Stimulated activated naive CD8-positive, alpha-beta T cell treated with anti-CD3 and anti-CD28 coated beads, Interleukin-15, Interleukin-2, amounts not matched to agents 100 ng/mL and 50 ng/mL, for 24 hours (primary cell): ENCODE measurements around the gene IL17RC.
A peak's percentile ranks its signal among the peaks of the same experiment; 100 is the strongest.
"Not testable (repeated sequence)": the region's sequence is repeated elsewhere in the genome, so short reads cannot be mapped to it uniquely, and the experiment has no call there.

Experiments
- H3K27ac Mint-ChIP-seq: one replicate; pipeline ENCODE4 v1.8.0; 2021; ENCODE audit warnings: mild to moderate bottlenecking, mixed read lengths
- H3K27me3 Mint-ChIP-seq: one replicate; pipeline ENCODE4 v1.8.0; 2021; ENCODE audit warnings: mixed read lengths
- H3K36me3 Mint-ChIP-seq: one replicate; pipeline ENCODE4 v1.8.0; 2021; ENCODE audit warnings: low read depth, mixed read lengths
- H3K4me1 Mint-ChIP-seq: one replicate; pipeline ENCODE4 v1.8.0; 2021; ENCODE audit warnings: low read depth, mixed read lengths
- H3K4me3 Mint-ChIP-seq: one replicate; pipeline ENCODE4 v1.8.0; 2021; ENCODE audit warnings: mild to moderate bottlenecking, mixed read lengths
- H3K9me3 Mint-ChIP-seq: one replicate; pipeline ENCODE4 v1.8.0; 2021; ENCODE audit warnings: mixed read lengths

IL17RC gene

GRCh38 chr3:9917820-9918219 lies 922 bp downstream of the IL17RC start:
- Mint-ChIP-seq H3K36me3 (no peaks in the 10 kb centered on the region), H3K9me3 (no peaks in the 10 kb centered on the region), H3K4me3 (no peak overlapping the region), H3K4me1 (peaks cover 14% of the 10 kb centered on the region), H3K27me3 (peaks cover 4% of the 10 kb centered on the region), H3K27ac (no peak overlapping the region)

DNA sequence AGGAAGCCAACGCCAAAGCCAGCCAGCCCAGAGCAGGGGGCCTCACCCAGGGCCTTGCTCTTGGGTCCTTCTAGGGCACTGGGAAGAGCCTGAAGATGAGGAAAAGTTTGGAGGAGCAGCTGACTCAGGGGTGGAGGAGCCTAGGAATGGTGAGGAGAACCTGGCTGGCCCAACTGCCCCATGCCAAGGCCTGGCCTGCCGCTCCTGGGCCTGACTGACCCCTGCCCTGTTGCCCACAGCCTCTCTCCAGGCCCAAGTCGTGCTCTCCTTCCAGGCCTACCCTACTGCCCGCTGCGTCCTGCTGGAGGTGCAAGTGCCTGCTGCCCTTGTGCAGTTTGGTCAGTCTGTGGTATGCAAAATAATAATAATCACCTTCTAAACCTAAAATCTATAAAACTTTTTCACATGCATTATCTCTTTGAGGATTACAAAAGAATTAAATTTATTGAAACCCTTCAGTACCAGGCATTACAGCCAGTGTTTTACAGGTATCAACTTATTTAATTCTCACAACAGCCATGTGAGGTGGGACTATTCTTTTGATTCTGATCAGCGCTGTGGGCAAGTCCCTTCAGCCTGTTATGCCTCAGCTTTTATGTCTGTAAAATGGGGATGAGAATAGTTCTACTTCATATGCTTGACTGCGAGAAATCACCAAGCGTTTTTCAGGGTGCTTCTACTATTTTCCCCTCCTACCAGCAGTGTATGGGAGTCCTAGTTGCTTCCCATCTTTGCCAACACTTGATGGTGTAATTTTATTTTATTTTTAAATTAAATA lies 1.6 kb downstream of the IL17RC start:
- Mint-ChIP-seq H3K4me3 (no peak overlapping the region), H3K27ac (no peak overlapping the region), H3K9me3 (no peaks in the 10 kb centered on the region), H3K27me3 (peaks cover 4% of the 10 kb centered on the region), H3K4me1 (peaks cover 13% of the 10 kb centered on the region), H3K36me3 (no peaks in the 10 kb centered on the region)

GRCh38 chr3:9928158-9928557 lies 11.3 kb downstream of the IL17RC start:
- Mint-ChIP-seq H3K4me3 (no peak overlapping the region), H3K4me1 (peaks cover 16% of the 10 kb centered on the region), H3K27ac (no peak overlapping the region), H3K36me3 (no peaks in the 10 kb centered on the region), H3K9me3 (no peaks in the 10 kb centered on the region), H3K27me3 (no peaks in the 10 kb centered on the region)

DNA sequence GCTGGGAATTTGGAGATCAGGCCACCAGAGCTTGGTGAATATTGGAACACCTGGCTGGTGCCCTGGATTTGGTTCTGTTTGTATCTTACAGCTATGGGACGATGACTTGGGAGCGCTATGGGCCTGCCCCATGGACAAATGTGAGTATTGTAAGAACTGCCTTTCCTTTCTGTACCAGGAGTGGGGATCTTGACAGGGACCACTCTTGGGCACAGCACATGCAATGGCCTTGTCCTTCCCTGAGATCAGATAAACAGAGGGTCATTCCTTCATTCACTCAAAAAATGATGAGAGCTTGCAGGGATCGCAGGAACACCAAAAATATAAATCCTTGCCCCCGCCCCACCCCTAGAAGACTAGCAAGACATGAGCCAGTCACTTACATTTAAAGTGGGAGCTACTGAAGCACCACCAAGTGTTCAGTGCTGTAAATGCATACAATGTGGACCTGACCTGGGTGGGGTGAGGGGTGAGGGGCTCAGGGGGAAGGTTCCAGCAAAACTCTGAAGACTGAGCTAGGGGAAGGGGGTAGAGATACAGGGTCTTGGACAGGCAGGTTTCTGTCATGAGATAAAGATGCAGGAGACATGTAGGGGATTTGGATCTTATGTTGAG lies 14.0 kb downstream of the IL17RC start:
- no peaks in the 10 kb centered on the region for H3K27me3 Mint-ChIP-seq
- peaks cover 41% of the 10 kb centered on the region for H3K4me1 Mint-ChIP-seq
- no peak overlapping the region for H3K27ac Mint-ChIP-seq
- no peak overlapping the region for H3K4me3 Mint-ChIP-seq
- no peaks in the 10 kb centered on the region for H3K9me3 Mint-ChIP-seq
- peaks cover 11% of the 10 kb centered on the region for H3K36me3 Mint-ChIP-seq

DNA sequence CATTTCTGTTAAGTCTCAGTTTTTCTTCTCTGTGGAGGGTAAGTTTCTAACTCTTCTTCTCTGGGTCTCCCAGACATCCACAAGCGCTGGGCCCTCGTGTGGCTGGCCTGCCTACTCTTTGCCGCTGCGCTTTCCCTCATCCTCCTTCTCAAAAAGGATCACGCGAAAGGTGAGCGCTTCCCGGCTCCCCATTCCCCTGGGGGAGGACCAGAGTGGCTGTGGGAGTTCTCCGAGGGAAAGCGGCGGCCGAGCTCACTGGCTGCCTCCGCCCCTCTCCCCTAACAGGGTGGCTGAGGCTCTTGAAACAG lies 15.6 kb downstream of the IL17RC start:
- Mint-ChIP-seq H3K4me3 (peak overlapping the region; percentile 96), H3K27ac (peak overlapping the region; percentile 94), H3K4me1 (peaks cover 41% of the 10 kb centered on the region), H3K27me3 (no peaks in the 10 kb centered on the region), H3K36me3 (peaks cover 21% of the 10 kb centered on the region), H3K9me3 (no peaks in the 10 kb centered on the region)

GRCh38 chr3:9932843-9933560 lies 16.1 kb downstream of the IL17RC start:
- Mint-ChIP-seq H3K9me3 (no peaks in the 10 kb centered on the region), H3K36me3 (peaks cover 21% of the 10 kb centered on the region), H3K27ac (peak overlapping the region; percentile 94), H3K4me1 (peaks cover 41% of the 10 kb centered on the region), H3K27me3 (no peaks in the 10 kb centered on the region), H3K4me3 (peak overlapping the region; percentile 96)

DNA sequence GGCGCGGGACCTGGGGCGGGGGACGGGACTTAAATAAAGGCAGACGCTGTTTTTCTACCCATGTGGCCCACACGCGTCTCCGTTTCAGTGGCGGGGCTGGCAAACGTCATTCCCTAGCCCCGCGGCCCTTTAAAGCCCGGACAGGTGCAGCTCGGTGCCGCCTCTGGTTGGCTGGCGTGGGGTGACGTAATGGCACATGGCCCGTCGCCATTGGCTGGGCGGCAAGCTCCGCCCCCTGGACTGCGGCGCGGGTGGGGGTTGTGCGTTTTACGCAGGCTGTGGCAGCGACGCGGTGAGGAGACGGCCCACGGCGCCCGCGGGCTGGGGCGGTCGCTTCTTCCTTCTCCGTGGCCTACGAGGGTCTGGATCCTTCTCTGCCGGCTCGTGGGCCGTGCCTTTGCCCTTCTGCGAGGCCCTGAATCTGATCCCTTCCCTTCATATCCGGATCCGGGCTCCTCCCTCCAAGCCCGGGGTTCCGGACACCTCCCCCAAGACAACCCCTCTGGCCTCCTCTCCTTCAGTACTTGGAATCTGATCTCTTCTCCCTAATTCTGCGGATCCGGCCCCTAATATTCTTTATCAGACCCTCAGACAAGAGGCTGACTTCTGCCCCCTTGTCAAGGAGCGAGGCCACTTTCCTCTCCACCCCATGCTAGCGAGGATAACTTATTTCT lies 16.8 kb downstream of the IL17RC start, which contains the start of gene CRELD1:
CRELD1 (plus strand) TSS at position 274 of the 674 bp plus-strand sequence. CDS start 605 bp downstream, outside the sequence.
- H3K27me3 Mint-ChIP-seq = no peaks in the 10 kb centered on the region
- no peaks in the 10 kb centered on the region for H3K9me3 Mint-ChIP-seq
- H3K36me3 Mint-ChIP-seq = peaks cover 21% of the 10 kb centered on the region
- peak within 1 kb of the TSS; percentile 94 for H3K27ac Mint-ChIP-seq
- H3K4me3 Mint-ChIP-seq = peak within 1 kb of the TSS; percentile 96
- peaks cover 41% of the 10 kb centered on the region for H3K4me1 Mint-ChIP-seq

DNA sequence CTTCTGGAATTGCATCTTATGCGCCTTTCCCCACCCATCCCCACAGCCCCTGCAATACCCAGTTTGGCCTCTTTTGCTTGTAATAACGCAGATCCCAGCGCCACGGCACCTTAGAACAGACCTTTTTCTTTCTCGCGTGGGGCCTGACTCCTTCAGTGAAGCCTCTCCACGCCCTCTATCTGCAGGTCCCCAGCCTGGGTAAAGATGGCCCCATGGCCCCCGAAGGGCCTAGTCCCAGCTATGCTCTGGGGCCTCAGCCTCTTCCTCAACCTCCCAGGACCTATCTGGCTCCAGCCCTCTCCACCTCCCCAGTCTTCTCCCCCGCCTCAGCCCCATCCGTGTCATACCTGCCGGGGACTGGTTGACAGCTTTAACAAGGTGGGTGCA lies 17.3 kb downstream of the IL17RC start:
- Mint-ChIP-seq H3K4me3 (peak overlapping the region; percentile 96), H3K9me3 (no peaks in the 10 kb centered on the region), H3K27ac (peak overlapping the region; percentile 94), H3K27me3 (no peaks in the 10 kb centered on the region), H3K36me3 (peaks cover 21% of the 10 kb centered on the region), H3K4me1 (peaks cover 41% of the 10 kb centered on the region)

DNA sequence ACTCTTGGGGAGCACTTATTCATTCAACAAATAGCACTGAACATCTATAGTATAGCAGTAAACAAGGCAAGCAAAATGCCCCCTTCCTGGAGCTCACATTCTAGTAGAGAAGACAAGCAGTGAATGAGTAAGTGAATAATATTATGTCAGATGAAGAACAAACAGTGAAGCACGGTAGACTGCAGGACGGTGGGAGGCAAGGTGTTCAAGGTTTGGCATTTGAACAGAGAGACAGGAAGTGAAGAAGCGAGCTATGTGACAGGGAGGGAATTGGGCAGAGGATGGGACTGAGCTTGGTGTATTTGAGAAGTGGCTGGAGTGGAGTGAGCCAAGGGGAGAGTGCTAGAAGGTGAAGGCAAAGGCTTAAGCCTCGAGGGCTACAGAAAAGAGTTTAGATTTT lies 18.1 kb downstream of the IL17RC start:
- Mint-ChIP-seq H3K4me1 (peaks cover 41% of the 10 kb centered on the region), H3K27ac (peak overlapping the region; percentile 94), H3K9me3 (no peaks in the 10 kb centered on the region), H3K36me3 (peaks cover 21% of the 10 kb centered on the region), H3K4me3 (peak overlapping the region; percentile 96), H3K27me3 (no peaks in the 10 kb centered on the region)

DNA sequence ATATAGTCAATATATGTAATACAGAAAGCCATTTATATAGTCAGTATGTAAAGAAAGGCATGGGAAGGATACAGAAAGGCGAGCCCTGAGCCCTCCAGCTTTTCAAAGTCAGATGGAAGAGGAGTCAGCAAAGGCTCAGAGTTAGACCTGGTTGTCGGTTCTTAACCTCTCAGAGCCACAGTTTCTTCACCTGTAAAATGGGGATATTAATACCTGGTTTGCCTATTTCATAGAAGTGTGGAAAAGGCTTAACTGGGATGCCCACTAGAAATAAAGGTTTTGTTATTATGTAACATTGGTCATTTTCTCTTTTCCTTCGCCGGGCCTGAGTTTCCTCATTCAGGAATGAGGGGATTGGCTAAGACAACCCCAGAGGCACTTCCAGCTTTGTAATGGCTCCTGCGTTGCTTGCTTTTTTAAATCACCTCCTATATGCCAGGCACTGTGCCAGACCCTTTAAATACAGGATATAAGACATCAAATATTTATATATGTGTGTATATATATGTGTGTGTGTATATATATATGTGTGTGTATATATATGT lies 19.1 kb downstream of the IL17RC start:
- Mint-ChIP-seq H3K4me3 (no peak overlapping the region), H3K4me1 (peaks cover 40% of the 10 kb centered on the region), H3K27me3 (no peaks in the 10 kb centered on the region), H3K36me3 (peaks cover 21% of the 10 kb centered on the region), H3K27ac (no peak overlapping the region), H3K9me3 (no peaks in the 10 kb centered on the region)

DNA sequence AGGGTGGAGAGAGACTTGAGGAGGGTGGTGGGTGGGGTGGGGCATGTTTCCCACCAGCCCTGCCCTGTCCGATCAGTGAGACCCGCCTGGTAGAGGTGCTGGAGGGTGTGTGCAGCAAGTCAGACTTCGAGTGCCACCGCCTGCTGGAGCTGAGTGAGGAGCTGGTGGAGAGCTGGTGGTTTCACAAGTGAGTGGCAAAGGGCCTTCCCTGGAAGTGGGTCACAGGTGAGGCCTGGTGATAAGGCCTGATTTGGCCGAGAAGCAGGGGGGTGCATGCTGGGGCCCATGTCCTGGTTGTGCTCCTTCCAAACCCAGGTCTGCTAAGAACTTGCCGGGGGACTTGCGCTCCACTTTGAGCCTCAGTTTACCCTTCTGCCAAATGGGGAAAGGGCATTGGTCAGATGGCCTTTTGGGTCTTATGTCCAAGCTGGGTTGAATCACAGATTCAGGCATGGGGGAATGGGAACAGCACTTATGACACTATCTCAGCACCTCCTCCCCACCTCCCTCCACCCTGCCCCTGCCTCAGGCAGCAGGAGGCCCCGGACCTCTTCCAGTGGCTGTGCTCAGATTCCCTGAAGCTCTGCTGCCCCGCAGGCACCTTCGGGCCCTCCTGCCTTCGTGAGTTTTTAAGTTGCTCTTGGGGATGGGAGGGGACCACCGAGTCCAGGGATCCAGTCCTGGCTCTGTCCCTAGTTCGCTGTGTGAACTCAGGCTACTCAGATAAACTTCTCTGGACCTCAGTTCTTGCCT lies 20.8 kb downstream of the IL17RC start:
- H3K4me1 Mint-ChIP-seq = peaks cover 26% of the 10 kb centered on the region
- no peak overlapping the region for H3K4me3 Mint-ChIP-seq
- peaks cover 21% of the 10 kb centered on the region for H3K36me3 Mint-ChIP-seq
- no peaks in the 10 kb centered on the region for H3K27me3 Mint-ChIP-seq
- H3K27ac Mint-ChIP-seq = no peak overlapping the region
- H3K9me3 Mint-ChIP-seq = no peaks in the 10 kb centered on the region

GRCh38 chr3:9938966-9939365 lies 22.1 kb downstream of the IL17RC start:
- peaks cover 19% of the 10 kb centered on the region for H3K4me1 Mint-ChIP-seq
- H3K9me3 Mint-ChIP-seq = no peaks in the 10 kb centered on the region
- no peak overlapping the region for H3K27ac Mint-ChIP-seq
- H3K36me3 Mint-ChIP-seq = peaks cover 21% of the 10 kb centered on the region
- H3K27me3 Mint-ChIP-seq = no peaks in the 10 kb centered on the region
- H3K4me3 Mint-ChIP-seq = no peak overlapping the region

GRCh38 chr3:9939906-9940305 lies 23.0 kb downstream of the IL17RC start:
- H3K27me3 Mint-ChIP-seq, H3K4me3 Mint-ChIP-seq, H3K27ac Mint-ChIP-seq, H3K9me3 Mint-ChIP-seq: not testable (repeated sequence)
- peaks cover 20% of the 10 kb centered on the region for H3K36me3 Mint-ChIP-seq
- H3K4me1 Mint-ChIP-seq = peaks cover 10% of the 10 kb centered on the region

- H3K27ac Mint-ChIP-seq = no peak overlapping the region
- H3K9me3 Mint-ChIP-seq = no peaks in the 10 kb centered on the region
- peaks cover 12% of the 10 kb centered on the region for H3K36me3 Mint-ChIP-seq
- H3K4me3 Mint-ChIP-seq = no peak overlapping the region
- no peaks in the 10 kb centered on the region for H3K27me3 Mint-ChIP-seq
- H3K4me1 Mint-ChIP-seq = peaks cover 7% of the 10 kb centered on the region
These were observed 23.8 kb downstream of the IL17RC start for GRCh38 chr3:9940746-9941145.
